Liver (tissue), 9 donors: ENCODE measurements around the gene UBTD2. TPM values are rescaled to one million over a fixed set of nuclear protein-coding genes. Genes with fewer than 3 reads are reported as not detected.

Experiments used
- DNase-seq: peaks from one replicate; pipeline ENCODE4 v3.0.0-alpha.2; 2017; ENCODE audit warnings: low spot score
- H3K27ac ChIP-seq, 2 donors: one replicate each; pipeline ENCODE4 v1.7.0; 2013; ENCODE audit warnings: inconsistent platforms in 2 of 2, low read length in 2 of 2, control low read depth in 1 of 2, low read depth in 1 of 2, mild to moderate bottlenecking in 1 of 2
- H3K27me3 ChIP-seq, 4 donors: one replicate each; pipeline versions ENCODE4 v1.6.1 to v1.7.0; 2013; ENCODE audit warnings: low read length in 3 of 4, inconsistent platforms in 1 of 4, mild to moderate bottlenecking in 1 of 4, moderate library complexity in 1 of 4; ENCODE audit not compliant: control insufficient read depth in 4 of 4, insufficient read depth in 4 of 4
- H3K36me3 ChIP-seq, 4 donors: one replicate each; pipeline versions ENCODE4 v1.6.1 to v1.7.0; 2013; ENCODE audit warnings: low read length in 3 of 4, mild to moderate bottlenecking in 3 of 4, low read depth in 1 of 4, moderate library complexity in 1 of 4; ENCODE audit not compliant: control insufficient read depth in 4 of 4, insufficient read depth in 3 of 4
- H3K4me1 ChIP-seq, 4 donors: one replicate each; pipeline versions ENCODE4 v1.6.1 to v1.7.0; 2013; ENCODE audit warnings: low read length in 3 of 4, mild to moderate bottlenecking in 3 of 4, moderate library complexity in 1 of 4; ENCODE audit not compliant: control insufficient read depth in 4 of 4, insufficient read depth in 4 of 4
- H3K4me3 ChIP-seq, 3 donors: one replicate each; pipeline versions ENCODE4 v1.6.1 to v1.7.0; 2013; ENCODE audit warnings: low read length in 3 of 3, control low read depth in 1 of 3, low read depth in 1 of 3, mild to moderate bottlenecking in 1 of 3
- H3K9ac ChIP-seq, 2 donors: one replicate each; pipeline ENCODE4 v1.7.0; 2013; ENCODE audit warnings: low read length in 2 of 2, mild to moderate bottlenecking in 2 of 2, moderate library complexity in 2 of 2, control low read depth in 1 of 2, low read depth in 1 of 2
- H3K9me3 ChIP-seq, 4 donors: one replicate each; pipeline versions ENCODE4 v1.6.1 to v1.7.0; 2013; ENCODE audit warnings: low read length in 3 of 4; ENCODE audit not compliant: control insufficient read depth in 4 of 4
- EGR1 ChIP-seq, 2 donors: IDR thresholded peaks; 2 replicates each; pipeline ENCODE4 v1.6.1; 2016 to 2018; ENCODE audit warnings: antibody characterized with exemption in 2 of 2, low read depth in 2 of 2
- FOXA1 ChIP-seq: IDR thresholded peaks from 2 replicates; pipeline ENCODE4 v1.6.1; 2016; ENCODE audit warnings: antibody characterized with exemption
- FOXA2 ChIP-seq: IDR thresholded peaks from 2 replicates; pipeline ENCODE4 v1.6.1; 2016; ENCODE audit warnings: antibody characterized with exemption
- HNF4A ChIP-seq, 2 donors: conservative IDR thresholded peaks; 2 replicates each; pipeline ENCODE4 v1.6.1; 2016; ENCODE audit warnings: antibody characterized with exemption in 2 of 2, mild to moderate bottlenecking in 2 of 2
- HNF4G ChIP-seq: IDR thresholded peaks from 2 replicates; pipeline ENCODE4 v1.6.1; 2016; ENCODE audit warnings: antibody characterized with exemption
- JUND ChIP-seq, 2 donors: IDR thresholded peaks; 2 replicates each; pipeline ENCODE4 v1.6.1; 2016; ENCODE audit warnings: antibody characterized with exemption in 2 of 2
- NR2F2 ChIP-seq: IDR thresholded peaks from 2 replicates; pipeline ENCODE4 v1.6.1; 2016; ENCODE audit warnings: antibody characterized with exemption
- RAD21 ChIP-seq, 2 donors: IDR thresholded peaks; 2 replicates each; pipeline ENCODE4 v1.6.1; 2016; ENCODE audit warnings: antibody characterized with exemption in 2 of 2, mild to moderate bottlenecking in 2 of 2
- RXRA ChIP-seq, 2 donors: IDR thresholded peaks; 2 replicates each; pipeline ENCODE4 v1.6.1; 2017 to 2018; ENCODE audit warnings: antibody characterized with exemption in 2 of 2, mild to moderate bottlenecking in 1 of 2
- SP1 ChIP-seq: IDR thresholded peaks from 2 replicates; pipeline ENCODE4 v1.6.1; 2018; ENCODE audit warnings: antibody characterized with exemption, mild to moderate bottlenecking
- TAF1 ChIP-seq: conservative IDR thresholded peaks from 2 replicates; pipeline ENCODE4 v1.6.1; 2016; ENCODE audit warnings: antibody characterized with exemption, mild to moderate bottlenecking
- YY1 ChIP-seq: IDR thresholded peaks from 2 replicates; pipeline ENCODE4 v1.6.1; 2016; ENCODE audit warnings: antibody characterized with exemption, mild to moderate bottlenecking
- WGBS: extraction: QIAGEN DNeasy Blood & Tissue Kit; methylation state at CpG from one replicate; pipeline ENCODE4 v1.1.7; 2013; 5-methylcytosine and 5-hydroxymethylcytosine counted together
- polyA plus RNA-seq, 2 donors: library from polyadenylated mRNA; stranded (reverse) in 1 of 2; unstranded in 1 of 2; fragments of 200-250 nt in 1 of 2; fragments of >200 nt in 1 of 2; fragmentation: Nextera tagmentation in 1 of 2; extraction: Ambion mirVana in 1 of 2; gene quantifications; one replicate each; pipeline versions ENCODE4 v1.2.1 to v1.2.3, GENCODE V29; 2013 to 2015
- total RNA-seq, 2 donors: library from RNA; depleted of rRNA; stranded (reverse); fragments of >200 nt; gene quantifications; one replicate each; pipeline ENCODE4 v1.2.3, GENCODE V29; 2014
- TF ChIP-seq, protein P1 (sequence below): IDR thresholded peaks from 2 replicates; pipeline ENCODE4 v1.6.1; 2016; ENCODE audit warnings: antibody characterized with exemption
- TF ChIP-seq, protein P2 (sequence below): fragments of 150-350 bp; IDR thresholded peaks from 2 replicates; pipeline ENCODE4 v1.5.1; 2017; ENCODE audit warnings: improper control_type of control experiment, low read depth, low read length; ENCODE audit not compliant: missing input control
- TF ChIP-seq, protein P3 (sequence below): IDR thresholded peaks from 2 replicates; pipeline ENCODE4 v1.6.1; 2016; ENCODE audit warnings: antibody characterized with exemption
- TF ChIP-seq, protein P4 (sequence below): IDR thresholded peaks from 2 replicates; pipeline ENCODE4 v1.6.1; 2016; ENCODE audit warnings: antibody characterized with exemption, mild to moderate bottlenecking
- TF ChIP-seq, protein P5 (sequence below): IDR thresholded peaks from 2 replicates; pipeline ENCODE4 v1.6.1; 2016; ENCODE audit warnings: antibody characterized with exemption
- donor health status: healthy.
- donor health status: healthy.
- donor health status: healthy.
- donor health status: healthy.
- donor health status: healthy.

The UBTD2 gene
- total and polyA plus RNA-seq, 4 donors, result 4.4 to 8.3 (median 6.6) TPM

DNA sequence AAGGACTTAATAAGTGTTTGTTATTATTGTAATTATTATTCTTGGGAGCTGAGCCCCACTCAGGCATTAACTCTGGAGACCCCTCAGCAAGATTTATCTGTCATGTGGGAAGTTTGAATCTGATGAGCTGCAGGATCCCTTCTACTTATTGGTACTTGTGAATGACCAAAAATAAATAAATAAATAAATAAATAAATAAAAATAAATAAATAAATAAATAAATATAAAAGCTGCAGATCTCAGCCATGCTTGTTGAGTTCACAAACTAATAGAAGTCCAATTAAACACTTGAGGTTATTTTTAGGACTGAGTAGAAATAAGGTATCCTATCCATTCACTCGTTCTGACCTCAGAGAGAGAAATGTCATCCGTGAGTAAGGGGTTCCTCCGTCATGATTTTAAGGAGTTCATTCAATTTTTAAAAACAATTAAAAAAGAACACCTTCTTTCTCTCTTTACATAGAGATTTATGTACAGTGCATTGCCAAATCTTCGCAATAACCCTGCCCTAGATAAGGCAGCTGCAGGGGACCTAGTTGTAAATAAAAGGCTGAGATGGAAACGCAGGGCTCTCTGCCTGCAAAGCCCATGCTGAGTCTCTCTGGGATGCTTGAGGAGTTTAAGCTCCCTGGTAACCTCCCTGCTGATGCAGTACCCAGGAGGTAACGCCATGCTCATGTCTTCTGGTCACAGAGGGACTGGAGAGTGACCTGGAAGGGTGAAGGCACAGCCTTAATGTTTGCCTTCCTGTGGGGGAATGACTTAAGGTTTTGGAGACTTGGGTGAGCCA is 88.4 kb downstream of the UBTD2 start:
- whole genome bisulfite sequencing, result 65% methylated on average over 6 of the region's 6 CpGs
- H3K27me3 ChIP-seq, result no peaks in the 10 kb centered on the region
- no peaks in the 10 kb centered on the region for H3K4me1 ChIP-seq
- H3K36me3 ChIP-seq, result no peaks in the 10 kb centered on the region
- H3K27ac ChIP-seq, result no peak overlapping the region
- no peaks in the 10 kb centered on the region for H3K9me3 ChIP-seq
- H3K4me3 ChIP-seq, result no peak overlapping the region
- H3K9ac ChIP-seq, result no peak overlapping the region
- TF ChIP-seq FOXA2 (no peak), HNF4G (no peak), NR2F2 (no peak), YY1 (no peak), SP1 (no peak), TAF1 (no peak), FOXA1 (no peak), EGR1 (IDR thresholded peaks at IDR 0.05; ENCODE audit: low read depth in 2 of 2) (no peak), RXRA (IDR thresholded peaks at IDR 0.05) (no peak), RAD21 (IDR thresholded peaks at IDR 0.05) (no peak), HNF4A (conservative IDR thresholded peaks at IDR 0.05) (no peak), JUND (IDR thresholded peaks at IDR 0.05) (no peak)
- TF ChIP-seq, protein P1, sequence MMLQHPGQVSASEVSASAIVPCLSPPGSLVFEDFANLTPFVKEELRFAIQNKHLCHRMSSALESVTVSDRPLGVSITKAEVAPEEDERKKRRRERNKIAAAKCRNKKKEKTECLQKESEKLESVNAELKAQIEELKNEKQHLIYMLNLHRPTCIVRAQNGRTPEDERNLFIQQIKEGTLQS, result no peak
- TF ChIP-seq, protein P2, sequence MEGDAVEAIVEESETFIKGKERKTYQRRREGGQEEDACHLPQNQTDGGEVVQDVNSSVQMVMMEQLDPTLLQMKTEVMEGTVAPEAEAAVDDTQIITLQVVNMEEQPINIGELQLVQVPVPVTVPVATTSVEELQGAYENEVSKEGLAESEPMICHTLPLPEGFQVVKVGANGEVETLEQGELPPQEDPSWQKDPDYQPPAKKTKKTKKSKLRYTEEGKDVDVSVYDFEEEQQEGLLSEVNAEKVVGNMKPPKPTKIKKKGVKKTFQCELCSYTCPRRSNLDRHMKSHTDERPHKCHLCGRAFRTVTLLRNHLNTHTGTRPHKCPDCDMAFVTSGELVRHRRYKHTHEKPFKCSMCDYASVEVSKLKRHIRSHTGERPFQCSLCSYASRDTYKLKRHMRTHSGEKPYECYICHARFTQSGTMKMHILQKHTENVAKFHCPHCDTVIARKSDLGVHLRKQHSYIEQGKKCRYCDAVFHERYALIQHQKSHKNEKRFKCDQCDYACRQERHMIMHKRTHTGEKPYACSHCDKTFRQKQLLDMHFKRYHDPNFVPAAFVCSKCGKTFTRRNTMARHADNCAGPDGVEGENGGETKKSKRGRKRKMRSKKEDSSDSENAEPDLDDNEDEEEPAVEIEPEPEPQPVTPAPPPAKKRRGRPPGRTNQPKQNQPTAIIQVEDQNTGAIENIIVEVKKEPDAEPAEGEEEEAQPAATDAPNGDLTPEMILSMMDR, result no peak
- TF ChIP-seq, protein P3, sequence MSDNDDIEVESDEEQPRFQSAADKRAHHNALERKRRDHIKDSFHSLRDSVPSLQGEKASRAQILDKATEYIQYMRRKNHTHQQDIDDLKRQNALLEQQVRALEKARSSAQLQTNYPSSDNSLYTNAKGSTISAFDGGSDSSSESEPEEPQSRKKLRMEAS, result no peak
- TF ChIP-seq, protein P4, sequence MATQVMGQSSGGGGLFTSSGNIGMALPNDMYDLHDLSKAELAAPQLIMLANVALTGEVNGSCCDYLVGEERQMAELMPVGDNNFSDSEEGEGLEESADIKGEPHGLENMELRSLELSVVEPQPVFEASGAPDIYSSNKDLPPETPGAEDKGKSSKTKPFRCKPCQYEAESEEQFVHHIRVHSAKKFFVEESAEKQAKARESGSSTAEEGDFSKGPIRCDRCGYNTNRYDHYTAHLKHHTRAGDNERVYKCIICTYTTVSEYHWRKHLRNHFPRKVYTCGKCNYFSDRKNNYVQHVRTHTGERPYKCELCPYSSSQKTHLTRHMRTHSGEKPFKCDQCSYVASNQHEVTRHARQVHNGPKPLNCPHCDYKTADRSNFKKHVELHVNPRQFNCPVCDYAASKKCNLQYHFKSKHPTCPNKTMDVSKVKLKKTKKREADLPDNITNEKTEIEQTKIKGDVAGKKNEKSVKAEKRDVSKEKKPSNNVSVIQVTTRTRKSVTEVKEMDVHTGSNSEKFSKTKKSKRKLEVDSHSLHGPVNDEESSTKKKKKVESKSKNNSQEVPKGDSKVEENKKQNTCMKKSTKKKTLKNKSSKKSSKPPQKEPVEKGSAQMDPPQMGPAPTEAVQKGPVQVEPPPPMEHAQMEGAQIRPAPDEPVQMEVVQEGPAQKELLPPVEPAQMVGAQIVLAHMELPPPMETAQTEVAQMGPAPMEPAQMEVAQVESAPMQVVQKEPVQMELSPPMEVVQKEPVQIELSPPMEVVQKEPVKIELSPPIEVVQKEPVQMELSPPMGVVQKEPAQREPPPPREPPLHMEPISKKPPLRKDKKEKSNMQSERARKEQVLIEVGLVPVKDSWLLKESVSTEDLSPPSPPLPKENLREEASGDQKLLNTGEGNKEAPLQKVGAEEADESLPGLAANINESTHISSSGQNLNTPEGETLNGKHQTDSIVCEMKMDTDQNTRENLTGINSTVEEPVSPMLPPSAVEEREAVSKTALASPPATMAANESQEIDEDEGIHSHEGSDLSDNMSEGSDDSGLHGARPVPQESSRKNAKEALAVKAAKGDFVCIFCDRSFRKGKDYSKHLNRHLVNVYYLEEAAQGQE, result no peak
- TF ChIP-seq, protein P5, sequence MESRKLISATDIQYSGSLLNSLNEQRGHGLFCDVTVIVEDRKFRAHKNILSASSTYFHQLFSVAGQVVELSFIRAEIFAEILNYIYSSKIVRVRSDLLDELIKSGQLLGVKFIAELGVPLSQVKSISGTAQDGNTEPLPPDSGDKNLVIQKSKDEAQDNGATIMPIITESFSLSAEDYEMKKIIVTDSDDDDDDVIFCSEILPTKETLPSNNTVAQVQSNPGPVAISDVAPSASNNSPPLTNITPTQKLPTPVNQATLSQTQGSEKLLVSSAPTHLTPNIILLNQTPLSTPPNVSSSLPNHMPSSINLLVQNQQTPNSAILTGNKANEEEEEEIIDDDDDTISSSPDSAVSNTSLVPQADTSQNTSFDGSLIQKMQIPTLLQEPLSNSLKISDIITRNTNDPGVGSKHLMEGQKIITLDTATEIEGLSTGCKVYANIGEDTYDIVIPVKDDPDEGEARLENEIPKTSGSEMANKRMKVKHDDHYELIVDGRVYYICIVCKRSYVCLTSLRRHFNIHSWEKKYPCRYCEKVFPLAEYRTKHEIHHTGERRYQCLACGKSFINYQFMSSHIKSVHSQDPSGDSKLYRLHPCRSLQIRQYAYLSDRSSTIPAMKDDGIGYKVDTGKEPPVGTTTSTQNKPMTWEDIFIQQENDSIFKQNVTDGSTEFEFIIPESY, result no peak
- no peak for DNase-seq
